H54 (cell line): ENCODE data around the gene AGO3.
A peak's percentile ranks its signal among the peaks of the same experiment; 100 is the strongest.

Source experiments
- DNase-seq: peaks from one replicate; pipeline ENCODE4 v3.0.0; 2011; ENCODE audit warnings: low spot score, mixed read lengths; ENCODE audit not compliant: insufficient read length
- FAIRE-seq: peaks from 3 replicates; lab custom pipeline; 2011; peaks lifted over from hg19 to GRCh38; lab: Jason Lieb, UNC
- POLR2A ChIP-seq: IDR thresholded peaks from 2 replicates; pipeline ENCODE4 v1.6.1; 2011; ENCODE audit warnings: low read depth, mild to moderate bottlenecking, low read length

AGO3 gene

DNA sequence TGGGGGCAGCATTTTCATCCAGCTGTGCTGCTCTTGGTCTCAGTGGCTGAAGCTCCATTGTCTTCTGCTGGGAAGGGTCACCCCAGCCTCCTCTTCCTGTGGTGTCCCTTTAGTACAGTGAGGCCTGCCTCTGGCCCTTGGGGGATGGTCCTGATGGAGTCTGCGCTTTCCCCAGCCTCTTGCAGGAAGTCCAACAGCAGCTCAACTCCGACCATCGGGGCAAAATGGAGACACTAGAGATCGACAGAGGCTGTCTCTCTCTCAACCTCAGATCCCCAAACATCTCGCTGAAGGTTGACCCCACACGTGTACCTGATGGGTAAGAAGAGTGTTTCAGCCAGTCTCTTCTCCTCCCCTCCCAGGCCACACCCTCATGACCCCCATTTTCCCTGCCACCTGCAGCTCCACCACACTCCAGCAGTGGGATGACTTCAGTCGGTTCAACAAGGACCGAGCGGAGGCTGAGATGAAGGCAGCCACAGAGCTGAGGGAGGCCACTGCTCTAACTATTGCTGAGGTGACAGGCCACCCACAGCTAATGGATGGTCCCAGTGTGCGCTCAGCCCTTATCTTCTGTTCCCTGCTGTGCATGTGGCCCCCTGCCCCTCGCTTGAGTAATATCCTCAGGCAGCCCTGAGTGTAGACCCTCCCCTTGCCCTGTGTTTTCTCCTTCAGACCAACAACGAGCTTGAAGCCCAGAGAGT, 155.8 kb downstream of the AGO3 start:
- no peak for TF ChIP-seq POLR2A
- no peak for FAIRE-seq
- no peak for DNase-seq

GRCh38 chr1:36087233-36088123, 156.6 kb downstream of the AGO3 start:
- DNase-seq (no peak), FAIRE-seq (no peak)
- no peak for TF ChIP-seq POLR2A

- FAIRE-seq: no peak
- no peak for DNase-seq
- no peak for TF ChIP-seq POLR2A
These were observed 157.3 kb downstream of the AGO3 start for GRCh38 chr1:36088265-36088576.

- FAIRE-seq (no peak), DNase-seq (peak; percentile 92)
- peak; percentile 96 for TF ChIP-seq POLR2A
These were observed 157.9 kb downstream of the AGO3 start, which contains the start of gene ADPRS for GRCh38 chr1:36088577-36089392. Gene ADPRS, plus strand, starts transcription at chr1:36088892. Its CDS starts 13 bp downstream, at chr1:36088905.

DNA sequence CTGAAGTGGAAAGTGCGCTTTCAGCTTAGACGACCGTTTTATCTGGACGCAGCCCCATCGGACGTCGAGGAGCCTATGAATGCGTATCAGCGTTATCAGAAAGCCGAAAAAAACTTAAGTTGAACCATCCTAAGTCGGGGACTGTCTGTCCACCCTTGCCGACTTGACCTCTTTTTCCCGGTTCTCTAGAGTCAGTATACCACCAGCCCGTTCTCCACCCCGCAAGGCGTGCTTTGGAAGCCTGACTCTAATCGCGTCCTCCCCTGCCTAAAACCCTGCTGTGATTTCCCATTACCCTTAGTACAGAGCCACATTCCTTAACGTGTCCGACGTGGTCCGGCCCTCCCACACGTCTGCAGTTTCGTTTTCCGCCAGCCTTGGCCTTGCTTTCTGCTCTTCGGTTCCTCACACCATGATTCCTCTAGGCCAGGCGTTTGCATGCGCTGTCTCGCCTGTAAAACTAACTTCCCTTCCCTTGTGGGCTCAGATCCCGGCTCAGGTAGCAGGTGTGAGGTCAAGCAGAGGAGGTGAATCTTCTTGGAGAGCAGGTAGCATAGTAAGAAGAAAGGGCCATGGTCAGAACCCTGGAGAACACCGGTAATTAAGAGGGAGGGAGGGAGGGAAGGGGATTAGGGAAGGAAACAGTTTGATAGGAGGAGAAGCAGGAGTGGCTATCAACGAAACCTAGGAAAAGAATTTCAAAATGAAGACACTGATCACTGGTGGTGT, 158.7 kb downstream of the AGO3 start:
- FAIRE-seq (no peak), DNase-seq (no peak)
- 0 out of 2 replicates have a peak, but pooled peaks have one; percentile 17 for TF ChIP-seq POLR2A

GRCh38 chr1:36091141-36091540, 160.2 kb downstream of the AGO3 start:
- FAIRE-seq (no peak), DNase-seq (no peak)
- TF ChIP-seq POLR2A: no peak

DNA sequence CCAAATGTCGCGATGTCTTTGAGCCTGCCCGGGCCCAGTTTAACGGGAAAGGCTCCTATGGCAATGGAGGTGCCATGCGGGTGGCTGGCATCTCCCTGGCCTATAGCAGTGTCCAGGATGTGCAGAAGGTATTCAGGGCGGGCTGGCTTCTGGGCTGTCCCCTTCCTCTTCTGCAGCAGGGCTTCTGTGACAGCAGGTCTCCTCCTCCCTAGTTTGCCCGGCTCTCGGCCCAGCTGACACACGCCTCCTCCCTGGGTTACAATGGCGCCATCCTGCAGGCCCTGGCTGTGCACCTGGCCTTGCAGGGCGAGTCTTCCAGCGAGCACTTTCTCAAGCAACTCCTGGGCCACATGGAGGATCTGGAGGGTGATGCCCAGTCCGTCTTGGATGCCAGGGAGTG, 160.8 kb downstream of the AGO3 start:
- no peak for FAIRE-seq
- DNase-seq: no peak
- no peak for TF ChIP-seq POLR2A

DNA sequence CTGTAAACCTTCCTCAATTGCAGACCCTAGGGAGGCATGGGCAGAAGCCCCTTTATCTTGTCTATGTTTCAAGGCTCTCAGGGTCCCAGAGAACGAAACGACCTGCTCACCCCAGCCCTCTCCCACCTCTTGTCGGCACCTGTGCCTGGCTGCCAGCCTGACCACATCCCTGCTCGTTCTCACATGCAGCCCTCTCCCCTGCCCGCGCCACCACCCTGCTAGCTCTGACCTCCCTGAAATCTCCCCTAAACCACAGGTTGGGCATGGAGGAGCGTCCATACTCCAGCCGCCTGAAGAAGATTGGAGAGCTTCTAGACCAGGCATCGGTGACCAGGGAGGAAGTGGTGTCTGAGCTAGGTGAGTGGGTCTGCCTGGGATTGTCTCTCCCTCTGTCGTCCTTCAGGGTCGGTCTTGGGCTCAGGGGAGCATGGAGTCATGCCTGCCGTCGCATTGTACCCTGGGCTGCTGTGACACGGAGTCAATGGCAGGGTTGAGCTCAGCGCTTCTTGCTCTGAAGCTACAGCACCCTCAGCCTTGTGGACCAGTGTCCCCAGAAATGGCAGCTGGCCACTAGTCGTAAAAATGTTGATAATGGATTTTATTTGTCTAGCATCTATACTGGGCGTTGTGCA, 161.4 kb downstream of the AGO3 start:
- DNase-seq: no peak
- no peak for TF ChIP-seq POLR2A
- no peak for FAIRE-seq

- TF ChIP-seq POLR2A: no peak
- FAIRE-seq: no peak
- DNase-seq: no peak
These were observed 161.9 kb downstream of the AGO3 start for GRCh38 chr1:36092798-36093185.

DNA sequence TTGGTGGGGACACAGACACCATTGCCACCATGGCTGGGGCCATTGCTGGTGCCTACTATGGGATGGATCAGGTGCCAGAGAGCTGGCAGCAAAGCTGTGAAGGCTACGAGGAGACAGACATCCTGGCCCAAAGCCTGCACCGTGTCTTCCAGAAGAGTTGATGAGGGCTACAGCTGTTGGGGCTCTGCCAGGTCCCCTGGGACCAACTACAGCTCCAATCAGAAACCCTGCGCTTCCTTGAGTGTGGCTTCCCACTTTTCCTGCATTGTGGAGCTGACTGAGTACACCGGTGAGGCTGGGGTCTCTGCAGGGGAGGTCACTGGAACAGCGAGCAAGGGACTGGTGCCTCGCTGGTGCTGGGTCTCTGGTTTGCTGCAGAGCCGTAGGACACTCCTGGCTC, 162.3 kb downstream of the AGO3 start:
- TF ChIP-seq POLR2A: no peak
- no peak for DNase-seq
- FAIRE-seq: no peak

- no peak for FAIRE-seq
- TF ChIP-seq POLR2A: no peak
- no peak for DNase-seq
These were observed 163.0 kb downstream of the AGO3 start for GRCh38 chr1:36093929-36094328.

- DNase-seq (no peak), FAIRE-seq (no peak)
- TF ChIP-seq POLR2A: no peak
These were observed 163.7 kb downstream of the AGO3 start for GRCh38 chr1:36094621-36095061.
